Chondrocyte (in vitro differentiated cells): ENCODE data around the gene HIBADH. TPM values are rescaled to one million over a fixed set of nuclear protein-coding genes. Genes with fewer than 3 reads are reported as not detected.

Source experiments
- DNase-seq: peaks from one replicate; pipeline ENCODE4 v3.0.0; 2021; ENCODE audit warnings: mixed read lengths, low spot score
- H3K27ac Mint-ChIP-seq: one replicate; pipeline ENCODE4 v1.8.0; 2021; ENCODE audit warnings: mild to moderate bottlenecking, moderate library complexity, mixed read lengths; ENCODE audit not compliant: unreplicated experiment
- H3K27me3 Mint-ChIP-seq: 2 replicates; pipeline ENCODE4 v1.8.0; 2021; ENCODE audit warnings: low read depth, mixed read lengths
- H3K36me3 Mint-ChIP-seq: 2 replicates; pipeline ENCODE4 v1.8.0; 2021; ENCODE audit warnings: low read depth, mixed read lengths
- H3K4me1 Mint-ChIP-seq: 2 replicates; pipeline ENCODE4 v1.8.0; 2021; ENCODE audit warnings: low read depth, mild to moderate bottlenecking, mixed read lengths
- H3K4me3 Mint-ChIP-seq: one replicate; pipeline ENCODE4 v1.8.0; 2021; ENCODE audit warnings: mild to moderate bottlenecking, moderate library complexity, mixed read lengths; ENCODE audit not compliant: unreplicated experiment
- H3K9me3 Mint-ChIP-seq: 2 replicates; pipeline ENCODE4 v1.8.0; 2021; ENCODE audit warnings: low read depth, mixed read lengths
- total RNA-seq: library from RNA; stranded (reverse); gene quantifications from 3 replicates; pipeline ENCODE4 v1.2.1, GENCODE V29; 2021
- TF ChIP-seq, protein P1 (sequence below): fragments of 200-600 bp; sonication (generic); IDR thresholded peaks from 2 replicates; pipeline ENCODE4 v1.5.0; 2021; ENCODE audit warnings: antibody characterized with exemption, mild to moderate bottlenecking, moderate library complexity

HIBADH gene
- total RNA-seq, 1 donor from 2014 or later, result 20.6 TPM

DNA sequence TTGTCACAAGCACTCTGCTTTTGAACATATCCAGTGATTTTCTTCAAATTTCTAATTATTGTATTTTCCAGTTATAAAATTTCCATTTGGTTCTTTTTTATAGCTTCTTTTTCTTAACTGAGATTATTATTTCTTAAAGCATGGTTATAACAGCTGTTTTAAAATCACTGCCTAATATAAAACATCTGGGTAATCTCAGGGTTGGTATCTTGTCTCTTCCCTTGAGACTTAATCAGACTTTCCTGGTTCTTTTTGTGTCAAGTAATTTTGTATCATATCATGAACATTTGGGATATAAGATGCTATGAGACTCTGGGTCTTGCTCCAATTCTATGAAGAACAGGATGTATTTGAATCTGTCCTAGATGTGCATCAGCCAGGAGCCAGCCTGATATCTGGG is 93.6 kb downstream of the HIBADH start:
- Mint-ChIP-seq H3K36me3 (peaks cover 7% of the 10 kb centered on the region), H3K27ac (no peak overlapping the region), H3K4me1 (peaks cover 10% of the 10 kb centered on the region), H3K4me3 (no peak overlapping the region), H3K9me3 (peaks cover 20% of the 10 kb centered on the region), H3K27me3 (no peaks in the 10 kb centered on the region)
- no peak for DNase-seq
- TF ChIP-seq, protein P1, sequence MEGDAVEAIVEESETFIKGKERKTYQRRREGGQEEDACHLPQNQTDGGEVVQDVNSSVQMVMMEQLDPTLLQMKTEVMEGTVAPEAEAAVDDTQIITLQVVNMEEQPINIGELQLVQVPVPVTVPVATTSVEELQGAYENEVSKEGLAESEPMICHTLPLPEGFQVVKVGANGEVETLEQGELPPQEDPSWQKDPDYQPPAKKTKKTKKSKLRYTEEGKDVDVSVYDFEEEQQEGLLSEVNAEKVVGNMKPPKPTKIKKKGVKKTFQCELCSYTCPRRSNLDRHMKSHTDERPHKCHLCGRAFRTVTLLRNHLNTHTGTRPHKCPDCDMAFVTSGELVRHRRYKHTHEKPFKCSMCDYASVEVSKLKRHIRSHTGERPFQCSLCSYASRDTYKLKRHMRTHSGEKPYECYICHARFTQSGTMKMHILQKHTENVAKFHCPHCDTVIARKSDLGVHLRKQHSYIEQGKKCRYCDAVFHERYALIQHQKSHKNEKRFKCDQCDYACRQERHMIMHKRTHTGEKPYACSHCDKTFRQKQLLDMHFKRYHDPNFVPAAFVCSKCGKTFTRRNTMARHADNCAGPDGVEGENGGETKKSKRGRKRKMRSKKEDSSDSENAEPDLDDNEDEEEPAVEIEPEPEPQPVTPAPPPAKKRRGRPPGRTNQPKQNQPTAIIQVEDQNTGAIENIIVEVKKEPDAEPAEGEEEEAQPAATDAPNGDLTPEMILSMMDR, result no peak

DNA sequence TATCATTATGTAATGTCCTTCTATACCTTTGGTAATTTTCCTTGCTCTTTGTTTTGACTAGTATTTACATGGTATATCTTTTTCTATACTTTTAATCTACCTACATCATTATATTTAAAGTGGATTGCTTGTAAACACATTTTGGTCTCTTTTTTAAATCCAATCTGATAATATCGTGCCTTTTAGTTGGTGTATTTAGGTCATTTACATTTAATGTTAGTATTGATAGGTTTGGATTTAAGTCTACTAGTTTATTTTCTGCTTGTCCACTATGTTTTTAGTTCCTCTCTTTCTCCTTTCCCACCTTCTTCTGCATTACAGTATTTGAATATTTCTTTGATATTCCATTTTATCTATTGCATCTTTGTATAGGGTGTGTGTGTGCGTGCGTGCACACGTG is 95.4 kb downstream of the HIBADH start:
- H3K27me3 Mint-ChIP-seq, result no peaks in the 10 kb centered on the region
- H3K4me1 Mint-ChIP-seq, result peaks cover 10% of the 10 kb centered on the region
- H3K4me3 Mint-ChIP-seq, result no peak overlapping the region
- no peak for DNase-seq
- peaks cover 11% of the 10 kb centered on the region for H3K36me3 Mint-ChIP-seq
- no peak overlapping the region for H3K27ac Mint-ChIP-seq
- peaks cover 29% of the 10 kb centered on the region for H3K9me3 Mint-ChIP-seq
- TF ChIP-seq, protein P1, result no peak

DNA sequence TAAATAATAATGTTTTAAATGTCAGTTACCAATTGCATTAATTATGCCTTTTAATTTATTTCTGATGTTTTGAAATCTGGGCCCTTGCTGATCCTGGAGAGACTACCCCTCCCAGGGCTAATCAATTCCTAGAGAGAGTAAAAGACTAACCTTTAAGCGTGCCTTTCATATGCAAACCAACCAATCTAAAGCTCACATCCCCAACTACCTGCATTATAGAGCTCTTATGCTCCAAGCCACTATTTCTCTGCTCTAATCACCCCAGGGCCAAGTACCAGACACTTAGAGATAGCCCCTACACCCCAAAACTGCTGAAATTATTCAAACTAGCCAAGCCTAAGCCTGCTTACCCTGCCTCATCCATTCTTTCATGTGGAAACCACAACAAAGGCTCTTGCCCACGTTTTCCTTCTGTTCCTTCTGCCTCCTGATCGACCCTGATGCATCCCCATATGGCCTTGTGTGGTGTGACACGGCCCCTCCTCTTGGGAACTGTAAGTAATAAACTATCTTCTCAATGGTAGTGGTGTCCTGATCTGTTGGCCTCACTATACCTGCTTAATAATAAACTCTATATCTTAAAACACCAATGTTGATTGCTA is 97.7 kb downstream of the HIBADH start:
- TF ChIP-seq, protein P1, result no peak
- H3K36me3 Mint-ChIP-seq, result peaks cover 9% of the 10 kb centered on the region
- no peak overlapping the region for H3K4me3 Mint-ChIP-seq

DNA sequence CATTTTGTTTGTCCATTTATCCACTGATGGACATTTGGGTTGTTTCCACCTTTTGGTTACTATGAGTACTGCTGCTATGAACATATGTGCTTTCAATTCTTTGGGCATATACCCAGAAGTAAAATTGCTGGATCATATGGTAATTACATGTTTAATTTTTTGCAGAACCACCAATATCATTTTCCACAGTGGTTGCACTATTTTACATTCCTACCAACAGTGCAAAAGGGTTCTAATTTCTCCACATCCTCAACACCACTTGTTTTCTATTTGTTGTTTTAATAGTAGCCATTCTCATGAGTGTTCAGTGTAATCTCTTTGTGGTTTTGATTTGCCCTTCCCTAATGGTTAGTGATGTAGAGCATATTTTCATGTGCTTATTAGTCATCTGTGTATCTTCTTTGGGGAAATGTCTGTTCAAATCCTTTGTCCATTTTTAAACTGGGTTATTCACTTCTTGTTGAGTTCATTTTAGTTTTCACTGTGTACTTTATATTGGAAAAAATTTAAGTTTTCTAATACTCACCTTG is 101.9 kb downstream of the HIBADH start:
- peaks cover 3% of the 10 kb centered on the region for H3K36me3 Mint-ChIP-seq
- peaks cover 3% of the 10 kb centered on the region for H3K4me1 Mint-ChIP-seq
- H3K4me3 Mint-ChIP-seq, result no peak overlapping the region
- H3K9me3 Mint-ChIP-seq, result peaks cover 25% of the 10 kb centered on the region
- DNase-seq, result no peak
- TF ChIP-seq, protein P1, result peak; percentile 26
- no peaks in the 10 kb centered on the region for H3K27me3 Mint-ChIP-seq
- no peak overlapping the region for H3K27ac Mint-ChIP-seq

More for the DNA sequence above, 97.7 kb downstream of the HIBADH start:
- Mint-ChIP-seq H3K27ac (no peak overlapping the region), H3K9me3 (peaks cover 29% of the 10 kb centered on the region), H3K27me3 (no peaks in the 10 kb centered on the region), H3K4me1 (peaks cover 9% of the 10 kb centered on the region)
- no peak for DNase-seq

DNA sequence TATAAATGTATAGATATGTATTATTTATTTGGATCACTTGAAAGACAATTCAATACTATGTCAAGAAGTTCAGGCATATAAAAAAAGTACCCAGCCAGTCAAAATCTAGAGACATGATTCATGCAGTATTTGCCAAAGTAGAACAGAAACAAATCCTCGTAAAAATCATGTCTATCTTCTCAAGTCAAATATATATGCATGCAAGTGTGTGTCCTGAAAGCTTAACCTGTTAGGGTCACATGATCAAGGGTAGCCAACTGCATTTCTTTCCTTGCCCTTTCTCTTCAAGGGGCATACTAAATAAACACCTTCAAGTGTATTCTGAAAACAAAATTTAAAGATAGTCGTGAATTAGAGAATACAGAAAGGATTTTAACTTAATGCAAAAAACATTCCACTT is 107.0 kb downstream of the HIBADH start:
- no peaks in the 10 kb centered on the region for H3K27me3 Mint-ChIP-seq
- DNase-seq, result no peak
- H3K4me1 Mint-ChIP-seq, result no peaks in the 10 kb centered on the region
- no peak overlapping the region for H3K27ac Mint-ChIP-seq
- H3K36me3 Mint-ChIP-seq, result no peaks in the 10 kb centered on the region
- H3K9me3 Mint-ChIP-seq, result peaks cover 5% of the 10 kb centered on the region
- TF ChIP-seq, protein P1, result no peak
- no peak overlapping the region for H3K4me3 Mint-ChIP-seq
